GM21717 (cell line): ENCODE results near the gene HAS3.
"Not testable (repeated sequence)": the region's sequence is repeated elsewhere in the genome, so short reads cannot be mapped to it uniquely, and the experiment has no call there.

Source experiments
- ATAC-seq: cut with Tn5 transposase; IDR thresholded peaks from one replicate; pipeline ENCODE4 v1.9.1; 2021; ENCODE audit warnings: mild to moderate bottlenecking, moderate library complexity; ENCODE audit not compliant: unreplicated experiment

HAS3 gene

GRCh38 chr16:69105501-69106361 is at the start of gene HAS3:
Gene HAS3 (plus strand): TSS chr16:69105653. CDS start chr16:69109396, 3,743 bp downstream.
- ATAC-seq, result no peak

DNA sequence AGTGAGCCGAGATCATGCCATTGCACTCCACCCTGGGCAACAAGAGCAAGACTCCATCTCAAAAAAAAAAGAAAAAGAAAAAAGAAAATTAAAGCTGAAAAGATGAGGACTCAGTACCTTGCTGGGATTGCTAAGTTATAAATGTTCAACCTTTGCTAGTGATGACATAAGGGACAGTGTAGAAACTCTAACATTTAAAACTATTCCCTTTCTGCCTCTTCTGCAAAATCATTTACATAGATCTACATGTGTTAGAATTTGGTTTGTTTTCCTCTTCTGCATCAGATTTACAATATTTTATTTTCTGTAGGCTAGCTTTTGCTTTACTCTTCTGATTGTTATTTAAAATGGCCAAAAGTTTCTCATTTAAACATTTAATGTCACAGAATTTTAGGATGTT is 49.5 kb upstream of the HAS3 start:
- no peak for ATAC-seq

GRCh38 chr16:69056421-69056820 is 49.0 kb upstream of the HAS3 start:
- ATAC-seq, result no peak

- ATAC-seq, result no peak
Observed at GRCh38 chr16:69057400-69058378, 47.8 kb upstream of the HAS3 start.

DNA sequence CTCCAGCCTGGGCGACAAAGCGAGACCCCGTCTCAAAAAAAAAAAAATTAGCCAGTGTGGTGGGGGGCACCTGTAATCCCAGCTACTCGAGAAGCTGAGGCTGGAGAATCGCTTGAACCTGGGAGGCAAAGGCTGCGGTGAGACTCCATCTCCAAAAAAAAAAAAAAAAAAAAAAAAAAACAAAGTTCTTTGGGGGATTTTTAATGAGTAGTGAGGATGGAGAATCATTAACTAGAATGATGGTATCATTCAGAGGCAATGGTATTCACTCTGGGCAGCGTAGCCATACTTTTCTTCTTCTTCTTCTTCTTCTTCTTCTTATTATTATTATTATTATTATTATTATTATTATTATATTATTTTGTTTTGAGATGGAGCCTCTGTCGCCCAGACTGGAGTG is 42.0 kb upstream of the HAS3 start:
- ATAC-seq, result not testable (repeated sequence)

DNA sequence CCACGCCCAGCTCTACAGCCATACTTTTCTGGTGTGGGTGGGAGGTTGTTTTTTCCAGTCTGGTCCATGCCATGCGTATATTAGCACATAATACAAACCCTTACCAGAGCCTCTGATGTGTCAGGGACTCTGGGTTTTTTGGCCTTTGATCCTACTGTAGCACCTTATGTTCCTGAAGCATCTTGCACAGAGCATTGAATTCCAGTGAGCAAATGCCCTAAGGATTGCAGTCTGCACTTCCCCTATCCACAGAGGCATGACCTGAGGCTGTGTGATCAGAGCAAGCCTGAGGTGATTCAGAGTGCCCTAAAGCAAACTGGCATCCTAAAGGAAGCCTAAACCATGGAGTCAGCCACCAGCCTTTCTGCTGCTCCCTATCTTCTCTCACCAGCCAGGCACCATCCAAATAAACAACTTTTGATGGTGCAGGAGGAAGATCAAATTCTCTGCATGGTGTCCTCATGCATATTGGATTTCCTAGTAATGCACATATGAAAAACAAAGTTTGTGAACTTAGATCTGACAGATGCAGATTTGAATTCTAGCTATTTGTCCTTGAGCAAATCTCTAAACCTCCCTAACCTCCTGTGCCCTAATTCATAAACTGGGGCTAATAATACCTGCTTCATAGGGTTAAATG is 41.2 kb upstream of the HAS3 start:
- no peak for ATAC-seq

DNA sequence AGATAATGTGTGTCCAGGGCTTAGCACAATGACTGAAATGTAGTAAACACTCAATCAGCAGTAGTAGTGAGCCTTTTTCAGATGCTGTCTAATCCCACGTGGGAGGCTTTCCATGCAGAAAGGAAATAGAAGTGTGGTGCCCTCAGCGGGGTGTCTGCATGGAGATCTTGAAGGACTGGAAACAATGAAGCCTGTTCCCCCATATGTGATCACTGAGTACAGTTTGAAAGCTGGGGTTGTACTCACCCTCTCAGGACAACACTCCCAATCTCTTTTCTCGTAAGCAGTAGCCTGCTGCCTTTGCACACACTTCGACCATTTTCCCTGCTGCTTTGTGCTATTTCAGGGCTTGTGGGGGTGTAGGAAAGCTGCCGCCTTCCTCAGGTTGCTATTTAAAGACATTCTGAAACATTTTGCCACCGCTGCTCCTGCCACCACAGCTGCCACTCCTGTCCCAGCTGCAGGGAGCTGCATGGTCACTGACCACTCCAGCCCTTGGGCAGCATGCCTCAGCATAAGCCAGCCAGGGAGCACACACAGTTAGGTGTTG is 40.6 kb upstream of the HAS3 start:
- ATAC-seq, result no peak

GRCh38 chr16:69069504-69069903 is 35.9 kb upstream of the HAS3 start:
- ATAC-seq, result no peak

DNA sequence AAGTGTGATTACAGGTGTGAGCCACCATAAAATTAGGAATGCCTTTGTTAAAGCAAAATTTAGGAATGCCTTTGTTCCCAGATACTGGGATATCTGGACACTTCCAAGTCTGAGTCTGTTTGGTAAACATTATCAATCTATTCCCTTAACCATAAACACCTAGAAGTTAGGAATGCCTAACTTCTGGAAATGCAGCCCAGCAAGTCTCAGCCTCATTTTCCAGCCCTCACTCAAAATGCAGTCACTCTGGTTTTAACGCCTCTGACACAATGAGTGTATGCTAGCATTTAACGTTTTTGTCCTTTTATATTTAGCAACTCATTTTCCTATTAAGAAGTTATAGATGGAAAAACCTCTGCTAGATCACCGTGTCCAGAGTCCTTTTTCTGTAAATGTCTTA is 34.4 kb upstream of the HAS3 start:
- no peak for ATAC-seq

DNA sequence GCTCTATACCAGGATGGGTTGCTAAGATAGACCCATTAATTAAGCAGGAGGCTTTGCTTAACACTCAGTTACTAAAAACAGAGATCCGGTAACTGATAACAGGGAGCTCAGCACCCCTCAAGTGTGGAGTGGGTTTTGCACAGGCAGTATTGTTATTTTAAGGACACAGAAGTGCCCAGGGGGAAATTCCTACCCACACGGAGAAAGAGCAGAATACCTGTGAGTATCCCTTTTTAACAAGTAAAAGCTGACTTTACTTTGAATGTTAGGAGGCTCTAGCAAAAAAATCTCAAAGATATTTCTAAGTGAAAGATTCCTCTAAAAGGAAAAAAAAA is 32.8 kb upstream of the HAS3 start:
- no peak for ATAC-seq

- ATAC-seq, result no peak
Observed at GRCh38 chr16:69073181-69073702, 32.2 kb upstream of the HAS3 start.

DNA sequence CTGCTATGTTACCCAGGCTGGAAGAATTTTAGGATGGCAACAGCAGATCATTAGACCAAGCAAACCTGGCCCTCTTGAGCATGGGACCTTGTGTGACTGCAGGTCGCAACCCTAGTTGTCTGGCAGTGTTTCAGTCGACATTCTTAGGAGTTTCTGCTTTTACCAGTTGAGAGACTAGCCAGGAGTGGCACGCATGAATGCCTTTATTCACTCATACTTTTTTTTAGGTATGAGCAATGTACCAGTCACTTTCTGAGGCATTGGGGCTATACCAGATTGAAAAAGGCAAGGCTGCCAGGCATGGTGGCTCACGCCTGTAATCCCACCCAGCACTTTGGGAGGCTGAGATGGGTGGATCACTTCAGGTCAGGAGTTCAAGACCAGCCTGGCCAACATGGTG is 28.2 kb upstream of the HAS3 start:
- no peak for ATAC-seq

- no peak for ATAC-seq
Observed at GRCh38 chr16:69078073-69078472, 27.4 kb upstream of the HAS3 start.

- ATAC-seq, result no peak
Observed at GRCh38 chr16:69079697-69080096, 25.8 kb upstream of the HAS3 start.

DNA sequence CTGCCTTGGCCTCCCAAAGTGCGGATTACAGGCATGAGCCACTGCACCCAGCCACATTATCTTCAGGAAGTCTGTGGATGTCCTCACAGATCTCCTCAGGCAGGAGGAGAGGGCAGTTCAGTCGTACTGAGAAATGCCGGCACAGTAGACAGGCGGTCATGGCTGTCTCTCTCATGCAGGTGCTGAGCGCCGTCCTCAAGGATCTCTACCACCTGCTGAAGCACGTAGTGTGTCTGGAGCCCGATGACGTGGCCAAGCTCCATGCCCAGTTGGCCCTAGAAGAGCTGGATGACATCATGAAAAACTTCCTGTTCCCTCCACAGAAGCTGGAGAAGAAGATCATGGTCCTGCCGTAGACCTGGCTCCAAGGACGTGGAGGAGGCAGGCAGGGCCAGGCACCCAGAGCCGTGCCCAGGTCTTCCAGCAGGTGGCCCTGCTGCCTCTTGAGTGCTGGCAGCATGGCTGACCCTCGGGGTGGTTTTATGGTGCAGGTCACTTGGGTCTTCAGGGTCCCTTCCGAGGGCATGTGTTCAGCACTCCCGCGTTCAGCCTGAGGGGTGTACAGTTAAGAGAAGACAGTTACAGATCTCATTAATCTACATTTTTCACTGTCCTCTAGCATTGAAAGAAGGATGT is 22.0 kb upstream of the HAS3 start:
- ATAC-seq, result no peak

DNA sequence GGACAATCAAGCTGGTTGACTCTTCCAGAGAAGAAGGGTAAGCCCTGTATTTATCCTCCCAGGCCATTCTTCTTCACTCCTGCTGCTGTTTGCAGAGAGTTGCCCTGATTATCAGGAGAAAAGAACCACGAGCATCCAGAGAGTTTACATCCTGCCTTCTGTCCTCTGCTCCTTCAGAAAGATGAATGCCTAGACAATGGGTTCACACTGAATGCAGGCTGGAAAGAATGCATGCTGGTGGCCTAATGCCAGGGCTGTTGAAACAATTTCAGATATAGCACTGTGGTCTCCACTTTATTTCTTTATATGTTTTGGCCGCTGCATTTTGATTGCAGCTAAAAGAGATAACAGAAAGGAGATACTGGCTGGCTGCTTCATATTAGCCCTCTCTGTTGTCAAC is 21.2 kb upstream of the HAS3 start:
- ATAC-seq, result no peak

GRCh38 chr16:69085032-69085695 is 20.3 kb upstream of the HAS3 start:
- ATAC-seq, result no peak

GRCh38 chr16:69087161-69087581 is 18.3 kb upstream of the HAS3 start:
- ATAC-seq, result no peak

GRCh38 chr16:69088684-69089083 is 16.8 kb upstream of the HAS3 start:
- no peak for ATAC-seq
